ENCODE results near the gene SMOC2. TPM values are rescaled to one million over a fixed set of nuclear protein-coding genes. Genes with fewer than 3 reads are reported as not detected.

The SMOC2 gene
- total RNA-seq, 4 donors from 2014 or later: 5.8 to 14.5 (median 9.0) TPM

- intact Hi-C loops (cut with DNase I; ENCODE audit: low total_unique reads): no loop called here
- H3K27ac ChIP-seq: no peak overlapping the region
- H3K36me3 ChIP-seq: no peaks in the 10 kb centered on the region
- WGBS, 2 donors (ENCODE audit: low coverage in 1 of 2): 68 to 76% methylated on average over 6 to 12 of the region's 12 CpGs
- no peaks in the 10 kb centered on the region for H3K9me3 ChIP-seq
- TF ChIP-seq CTCF (IDR thresholded peaks at IDR 0.05) (no peak), POLR2AphosphoS5 (IDR thresholded peaks at IDR 0.05) (no peak)
- in situ Hi-C loops (cut with MboI; ENCODE audit: low pct_ligation_motif_present in 1 of 4, low pct_unique_long_range_greater_than_20kb in 1 of 4, low sequenced_read_pairs in 3 of 4): no loop called here
- no peaks in the 10 kb centered on the region for H3K27me3 ChIP-seq
- no peak overlapping the region for H3K4me3 ChIP-seq
- no peaks in the 10 kb centered on the region for H3K4me1 ChIP-seq
- DNase-seq: no peak
Observed at GRCh38 chr6:168395983-168396382, 45.0 kb upstream of the SMOC2 start.

GRCh38 chr6:168396561-168396960 lies 44.4 kb upstream of the SMOC2 start:
- H3K27me3 ChIP-seq: no peaks in the 10 kb centered on the region
- no peaks in the 10 kb centered on the region for H3K4me1 ChIP-seq
- intact Hi-C loops (cut with DNase I; ENCODE audit: low total_unique reads): no loop called here
- H3K27ac ChIP-seq: no peak overlapping the region
- WGBS, 2 donors (ENCODE audit: low coverage in 1 of 2): 81% methylated on average over 16 of the region's 16 CpGs; no CpG with 5 or more reads in 1 of the 2 donors
- H3K4me3 ChIP-seq: no peak overlapping the region
- in situ Hi-C loops (cut with MboI; ENCODE audit: low pct_ligation_motif_present in 1 of 4, low pct_unique_long_range_greater_than_20kb in 1 of 4, low sequenced_read_pairs in 3 of 4): no loop called here
- no peaks in the 10 kb centered on the region for H3K36me3 ChIP-seq
- H3K9me3 ChIP-seq: no peaks in the 10 kb centered on the region
- TF ChIP-seq CTCF (IDR thresholded peaks at IDR 0.05) (no peak), EP300 (IDR thresholded peaks at IDR 0.05; ENCODE audit: low read depth) (no peak), POLR2AphosphoS5 (IDR thresholded peaks at IDR 0.05) (no peak), POLR2A (IDR thresholded peaks at IDR 0.05) (no peak)
- no peak for DNase-seq

- Histone ChIP-seq H3K4me3 (no peak overlapping the region), H3K36me3 (no peaks in the 10 kb centered on the region), H3K27ac (no peak overlapping the region), H3K4me1 (no peaks in the 10 kb centered on the region), H3K9me3 (no peaks in the 10 kb centered on the region), H3K27me3 (no peaks in the 10 kb centered on the region)
- intact Hi-C loops (cut with DNase I; ENCODE audit: low total_unique reads): no loop called here
- DNase-seq: no peak
- WGBS, 2 donors (ENCODE audit: low coverage in 1 of 2): 89 to 90% methylated on average over 7 to 10 of the region's 10 CpGs
- in situ Hi-C loops (cut with MboI; ENCODE audit: low pct_ligation_motif_present in 1 of 4, low pct_unique_long_range_greater_than_20kb in 1 of 4, low sequenced_read_pairs in 3 of 4): no loop called here
- TF ChIP-seq EP300 (IDR thresholded peaks at IDR 0.05; ENCODE audit: low read depth): no peak
- TF ChIP-seq CTCF (IDR thresholded peaks at IDR 0.05): no peak
- no peak for TF ChIP-seq POLR2A (IDR thresholded peaks at IDR 0.05)
- TF ChIP-seq POLR2AphosphoS5 (IDR thresholded peaks at IDR 0.05): no peak
Observed at GRCh38 chr6:168397012-168397411, 44.0 kb upstream of the SMOC2 start.

- 63 to 84% methylated on average over 1 to 2 of the region's 2 CpGs for WGBS, 2 donors (ENCODE audit: low coverage in 1 of 2)
- no peak for DNase-seq
- Histone ChIP-seq H3K9me3 (no peaks in the 10 kb centered on the region), H3K27ac (no peak overlapping the region), H3K27me3 (no peaks in the 10 kb centered on the region), H3K36me3 (no peaks in the 10 kb centered on the region), H3K4me1 (no peaks in the 10 kb centered on the region), H3K4me3 (no peak overlapping the region)
- in situ Hi-C loops (cut with MboI; ENCODE audit: low pct_ligation_motif_present in 1 of 4, low pct_unique_long_range_greater_than_20kb in 1 of 4, low sequenced_read_pairs in 3 of 4): no loop called here
- intact Hi-C loops (cut with DNase I; ENCODE audit: low total_unique reads): no loop called here
- no peak for TF ChIP-seq EP300 (IDR thresholded peaks at IDR 0.05; ENCODE audit: low read depth)
- TF ChIP-seq POLR2AphosphoS5 (IDR thresholded peaks at IDR 0.05): peak in 1 of 3 donors; percentile 12
Observed at GRCh38 chr6:168400037-168400436, 40.9 kb upstream of the SMOC2 start.

GRCh38 chr6:168403370-168404005 lies 37.5 kb upstream of the SMOC2 start:
- no peak for DNase-seq
- H3K27ac ChIP-seq: no peak overlapping the region
- H3K9me3 ChIP-seq: no peaks in the 10 kb centered on the region
- no peak overlapping the region for H3K4me3 ChIP-seq
- in situ Hi-C loops (cut with MboI; ENCODE audit: low pct_ligation_motif_present in 1 of 4, low pct_unique_long_range_greater_than_20kb in 1 of 4, low sequenced_read_pairs in 3 of 4): no loop called here
- no peaks in the 10 kb centered on the region for H3K4me1 ChIP-seq
- TF ChIP-seq CTCF (IDR thresholded peaks at IDR 0.05): no peak
- no peak for TF ChIP-seq EP300 (IDR thresholded peaks at IDR 0.05; ENCODE audit: low read depth)
- TF ChIP-seq POLR2A (IDR thresholded peaks at IDR 0.05): no peak
- TF ChIP-seq POLR2AphosphoS5 (IDR thresholded peaks at IDR 0.05): no peak
- 84 to 100% methylated on average over 3 to 9 of the region's 9 CpGs for WGBS, 2 donors (ENCODE audit: low coverage in 1 of 2)
- no peaks in the 10 kb centered on the region for H3K36me3 ChIP-seq
- H3K27me3 ChIP-seq: no peaks in the 10 kb centered on the region
- intact Hi-C loops (cut with DNase I; ENCODE audit: low total_unique reads): no loop called here
